T-cell (primary cell): Measurements from ENCODE around the gene DIRAS1. TPM values are rescaled to one million over a fixed set of nuclear protein-coding genes. Genes with fewer than 3 reads are reported as not detected.

Experiments used
- ATAC-seq, 4 experiments: fragments of 200-7000 bp in 3 of 4; fragments of 150-1000 bp in 1 of 4; cut with Tn5 transposase; replicated peaks in 1 of 4; 1 replicate in 3 of 4; 2 replicates in 1 of 4; pipeline ENCODE4 v1.10.0; 2021; ENCODE audit warnings: moderate library complexity in 3 of 4, mild to moderate bottlenecking in 2 of 4, moderate number of reproducible peaks in 1 of 4
- CTCF ChIA-PET, 2 donors: fragments of 300-600 bp; sonication (Branson Sonifier 250); formaldehyde crosslinking; loops; one replicate each; lab custom pipeline; 2022; ENCODE audit warnings: antibody characterized with exemption in 2 of 2; lab: Charles Lee
- POLR2A ChIA-PET, 2 donors: fragments of 300-600 bp; sonication (Branson Sonifier 250); formaldehyde crosslinking; loops; one replicate each; lab custom pipeline; 2022; ENCODE audit warnings: antibody characterized with exemption in 2 of 2; lab: Charles Lee
- DNase-seq, 35 experiments: peaks; one replicate each; pipeline versions ENCODE4 v3.0.0 to v3.0.0-alpha.2; 2013 to 2023
- H3K27ac ChIP-seq: one replicate; pipeline ENCODE4 v1.5.1; 2013; ENCODE audit warnings: low read length
- H3K27me3 ChIP-seq, 2 experiments: replicated peaks in 1 of 2; 1 replicate in 1 of 2; 2 replicates in 1 of 2; pipeline versions ENCODE4 v1.6.1 to v1.7.0; 2013; ENCODE audit warnings: low read length in 1 of 2, mixed read lengths in 1 of 2; ENCODE audit not compliant: control insufficient read depth in 2 of 2, insufficient read depth in 2 of 2; ENCODE audit errors: extremely low read depth in 1 of 2
- H3K36me3 ChIP-seq, 2 donors: 1 replicate in 1 of 2; 2 replicates in 1 of 2; pipeline versions ENCODE4 v1.6.1 to v1.7.0; 2013; ENCODE audit warnings: low read length in 1 of 2; ENCODE audit not compliant: control insufficient read depth in 2 of 2, insufficient read depth in 1 of 2; ENCODE audit errors: extremely low read depth in 1 of 2
- H3K4me1 ChIP-seq, 2 experiments: 1 replicate in 1 of 2; 2 replicates in 1 of 2; pipeline versions ENCODE4 v1.6.1 to v1.7.0; 2013; ENCODE audit warnings: low read length in 2 of 2, mixed read lengths in 1 of 2; ENCODE audit not compliant: insufficient read depth in 2 of 2, control insufficient read depth in 1 of 2; ENCODE audit errors: extremely low read depth in 1 of 2
- H3K4me3 ChIP-seq, 2 donors: 1 replicate in 1 of 2; 2 replicates in 1 of 2; pipeline versions ENCODE4 v1.5.1 to v1.7.0; 2013; ENCODE audit warnings: mild to moderate bottlenecking in 2 of 2, low read length in 1 of 2, moderate library complexity in 1 of 2; ENCODE audit not compliant: control insufficient read depth in 1 of 2; ENCODE audit errors: extremely low read depth in 1 of 2
- H3K9me3 ChIP-seq: 2 replicates; pipeline ENCODE4 v1.7.0; 2013
- H3K27ac Mint-ChIP-seq, 2 donors: one replicate each; pipeline ENCODE4 v1.8.0; 2020 to 2021; ENCODE audit warnings: mild to moderate bottlenecking in 2 of 2, mixed read lengths in 2 of 2
- H3K27me3 Mint-ChIP-seq, 2 donors: one replicate each; pipeline ENCODE4 v1.8.0; 2021 to 2022; ENCODE audit warnings: mixed read lengths in 2 of 2
- H3K36me3 Mint-ChIP-seq: one replicate; pipeline ENCODE4 v1.8.0; 2021; ENCODE audit warnings: mixed read lengths
- H3K4me1 Mint-ChIP-seq, 3 donors: one replicate each; pipeline ENCODE4 v1.8.0; 2020 to 2022; ENCODE audit warnings: mixed read lengths in 3 of 3, mild to moderate bottlenecking in 1 of 3
- H3K4me3 Mint-ChIP-seq, 3 donors: one replicate each; pipeline ENCODE4 v1.8.0; 2020 to 2022; ENCODE audit warnings: mild to moderate bottlenecking in 3 of 3, mixed read lengths in 3 of 3, moderate library complexity in 3 of 3
- H3K9me3 Mint-ChIP-seq, 3 donors: one replicate each; pipeline ENCODE4 v1.8.0; 2020 to 2022; ENCODE audit warnings: mixed read lengths in 3 of 3
- WGBS: methylation state at CpG from one replicate; pipeline ENCODE4 v1.1.5; 2013; ENCODE audit warnings: missing lambda C conversion rate; ENCODE audit not compliant: insufficient coverage; 5-methylcytosine and 5-hydroxymethylcytosine counted together
- total RNA-seq, 35 experiments: library from RNA in 6 of 35; stranded (reverse) in 6 of 35; fragments of 120-200 nt in 1 of 35; gene quantifications; one replicate each; pipeline versions ENCODE4 v1.2.1 to v1.2.4 and lab custom pipeline; 2013 to 2026

Gene DIRAS1
- total RNA-seq (under 1 TPM; 0.53 to 0.70 (median 0.60) TPM), total RNA-seq (lab: John Stamatoyannopoulos, UW) (0 to 0.65 (median 0.09) reads per million in 29 experiments)
- total RNA-seq (2013), result 0.09 TPM

GRCh38 chr19:2720777-2721569 lies at the start of gene DIRAS1:
Gene DIRAS1, minus strand, starts transcription at chr19:2721372. Its CDS starts 3,566 bp downstream, at chr19:2717806.
- CTCF ChIA-PET, result no interaction called here
- peaks cover 18 to 49% of the 10 kb centered on the region in 2 donors for H3K27me3 Mint-ChIP-seq
- H3K4me3 Mint-ChIP-seq, result peak within 1 kb of the TSS; percentile 17 to 62 (median 28)
- Histone ChIP-seq H3K27me3 (peaks cover 3 to 76% of the 10 kb centered on the region in 2 experiments), H3K9me3 (no peaks in the 10 kb centered on the region), H3K36me3 (no peaks in the 10 kb centered on the region), H3K4me1 (peaks cover 2 to 16% of the 10 kb centered on the region in 2 experiments), H3K4me3 (peak within 1 kb of the TSS in 1 of 2 donors; percentile 49), H3K27ac (no peak within 1 kb of the TSS)
- POLR2A ChIA-PET, result no interaction called here
- no peaks in the 10 kb centered on the region for H3K36me3 Mint-ChIP-seq
- DNase-seq (no peak), ATAC-seq (peak in 1 of 4 experiments; percentile 36)
- 1% methylated on average over 80 of the region's 100 CpGs for WGBS
- peaks cover 0 to 8% (median 5%) of the 10 kb centered on the region in 3 donors for H3K4me1 Mint-ChIP-seq
- no peak within 1 kb of the TSS for H3K27ac Mint-ChIP-seq
- peaks cover 0 to under 1% (median 0%) of the 10 kb centered on the region in 3 donors for H3K9me3 Mint-ChIP-seq

- peaks cover 5% of the 10 kb centered on the region for H3K36me3 Mint-ChIP-seq
- H3K4me1 ChIP-seq, result peaks cover 2 to 18% of the 10 kb centered on the region in 2 experiments
- H3K27me3 Mint-ChIP-seq, result no peaks in the 10 kb centered on the region
- H3K4me3 ChIP-seq, result no peak overlapping the region
- WGBS, result 90% methylated on average over 37 of the region's 40 CpGs
- H3K27ac Mint-ChIP-seq, result no peak overlapping the region
- peaks cover 12 to 23% (median 21%) of the 10 kb centered on the region in 3 donors for H3K4me1 Mint-ChIP-seq
- no peak overlapping the region for H3K4me3 Mint-ChIP-seq
- H3K27ac ChIP-seq, result no peak overlapping the region
- H3K9me3 ChIP-seq, result no peaks in the 10 kb centered on the region
- ChIA-PET POLR2A (no interaction called here), CTCF (no interaction called here)
- DNase-seq (no peak), ATAC-seq (no peak)
- no peaks in the 10 kb centered on the region for H3K9me3 Mint-ChIP-seq
- peaks cover 24 to 37% of the 10 kb centered on the region in 2 donors for H3K36me3 ChIP-seq
- no peaks in the 10 kb centered on the region for H3K27me3 ChIP-seq
These were observed 49.2 kb upstream of the DIRAS1 start for GRCh38 chr19:2770055-2771013.

GRCh38 chr19:2769218-2769617 lies 48.0 kb upstream of the DIRAS1 start:
- no peak overlapping the region for H3K4me3 Mint-ChIP-seq
- Histone ChIP-seq H3K27me3 (no peaks in the 10 kb centered on the region), H3K4me1 (peaks cover 0 to 9% of the 10 kb centered on the region in 2 experiments), H3K36me3 (peaks cover 27 to 49% of the 10 kb centered on the region in 2 donors), H3K4me3 (no peak overlapping the region), H3K9me3 (no peaks in the 10 kb centered on the region), H3K27ac (no peak overlapping the region)
- CTCF ChIA-PET, result no interaction called here
- POLR2A ChIA-PET, result no interaction called here
- 98% methylated on average over 8 of the region's 8 CpGs for WGBS
- no peak overlapping the region for H3K27ac Mint-ChIP-seq
- peaks cover under 1 to 12% (median 10%) of the 10 kb centered on the region in 3 donors for H3K4me1 Mint-ChIP-seq
- no peaks in the 10 kb centered on the region for H3K27me3 Mint-ChIP-seq
- DNase-seq, result no peak
- H3K36me3 Mint-ChIP-seq, result peaks cover 7% of the 10 kb centered on the region
- H3K9me3 Mint-ChIP-seq, result no peaks in the 10 kb centered on the region
- ATAC-seq, result no peak

GRCh38 chr19:2768365-2769132 lies 47.4 kb upstream of the DIRAS1 start:
- H3K27me3 ChIP-seq, result no peaks in the 10 kb centered on the region
- peaks cover 7% of the 10 kb centered on the region for H3K36me3 Mint-ChIP-seq
- ATAC-seq, result no peak
- no peak overlapping the region for H3K27ac ChIP-seq
- H3K4me3 Mint-ChIP-seq, result no peak overlapping the region
- peaks cover 27 to 54% of the 10 kb centered on the region in 2 donors for H3K36me3 ChIP-seq
- H3K9me3 Mint-ChIP-seq, result no peaks in the 10 kb centered on the region
- H3K4me1 ChIP-seq, result peaks cover 0 to 9% of the 10 kb centered on the region in 2 experiments
- peaks cover 0 to 7% (median 6%) of the 10 kb centered on the region in 3 donors for H3K4me1 Mint-ChIP-seq
- H3K9me3 ChIP-seq, result no peaks in the 10 kb centered on the region
- CTCF ChIA-PET, result no interaction called here
- H3K27ac Mint-ChIP-seq, result no peak overlapping the region
- POLR2A ChIA-PET, result no interaction called here
- no peak for DNase-seq
- no peaks in the 10 kb centered on the region for H3K27me3 Mint-ChIP-seq
- no peak overlapping the region for H3K4me3 ChIP-seq
- WGBS, result 96% methylated on average over 27 of the region's 29 CpGs

- H3K4me3 ChIP-seq, result no peak overlapping the region
- no peaks in the 10 kb centered on the region for H3K27me3 Mint-ChIP-seq
- no peaks in the 10 kb centered on the region for H3K9me3 ChIP-seq
- DNase-seq, result no peak
- H3K9me3 Mint-ChIP-seq, result no peaks in the 10 kb centered on the region
- H3K36me3 ChIP-seq, result peaks cover 27 to 62% of the 10 kb centered on the region in 2 donors
- H3K27ac Mint-ChIP-seq, result no peak overlapping the region
- peaks cover 0 to 7% (median 6%) of the 10 kb centered on the region in 3 donors for H3K4me1 Mint-ChIP-seq
- H3K4me3 Mint-ChIP-seq, result no peak overlapping the region
- CTCF ChIA-PET, result no interaction called here
- no peak overlapping the region for H3K27ac ChIP-seq
- H3K36me3 Mint-ChIP-seq, result peaks cover 7% of the 10 kb centered on the region
- POLR2A ChIA-PET, result no interaction called here
- no peak for ATAC-seq
- 97% methylated on average over 19 of the region's 19 CpGs for WGBS
- H3K27me3 ChIP-seq, result no peaks in the 10 kb centered on the region
- H3K4me1 ChIP-seq, result peaks cover 0 to 9% of the 10 kb centered on the region in 2 experiments
These were observed 46.5 kb upstream of the DIRAS1 start for GRCh38 chr19:2767688-2768087.
